Measurements from ENCODE around the gene IRF8.

GRCh38 chr16:85901110-85901509 is 2.1 kb downstream of the IRF8 start:
- TF ChIP-seq CTCF (IDR thresholded peaks at IDR 0.05 in 4 of 5, conservative IDR thresholded peaks at IDR 0.05 in 1 of 5) (no peak), POLR2A (IDR thresholded peaks at IDR 0.05) (no peak)

Measured in gastrocnemius medialis (tissue), 4 donors.